ENCODE results near the gene LDHAL6A.
"Not testable (repeated sequence)": the region's sequence is repeated elsewhere in the genome, so short reads cannot be mapped to it uniquely, and the experiment has no call there.

LDHAL6A gene

GRCh38 chr11:18455686-18456372 is at the start of gene LDHAL6A:
Gene LDHAL6A, plus strand, starts transcription at chr11:18455856. Its CDS starts 825 bp downstream, at chr11:18456681.
- no peak for DNase-seq

- DNase-seq, result not testable (repeated sequence)
These were observed 48.3 kb upstream of the LDHAL6A start for GRCh38 chr11:18407400-18407799.

GRCh38 chr11:18408558-18409291 is 46.9 kb upstream of the LDHAL6A start:
- no peak for DNase-seq

DNA sequence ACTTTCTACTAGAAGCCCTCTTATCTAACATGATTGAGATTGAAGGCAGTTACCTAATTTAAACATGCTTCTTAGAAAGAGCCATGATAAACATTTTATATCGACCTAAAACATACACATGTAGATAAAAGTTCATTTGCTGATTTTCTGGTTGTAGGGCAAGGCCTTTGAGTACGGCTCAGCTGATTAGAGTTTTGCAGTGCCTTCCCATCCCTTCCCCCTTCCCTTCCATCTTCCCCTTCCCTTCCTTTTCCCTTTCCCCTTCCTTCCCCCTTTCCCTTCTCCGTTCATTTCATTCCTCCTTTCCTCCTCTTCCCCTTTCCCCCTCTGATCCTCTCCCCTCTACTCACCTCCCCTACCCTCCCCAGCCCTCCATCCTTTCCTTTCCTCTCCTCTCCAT is 39.2 kb upstream of the LDHAL6A start:
- no peak for DNase-seq

DNA sequence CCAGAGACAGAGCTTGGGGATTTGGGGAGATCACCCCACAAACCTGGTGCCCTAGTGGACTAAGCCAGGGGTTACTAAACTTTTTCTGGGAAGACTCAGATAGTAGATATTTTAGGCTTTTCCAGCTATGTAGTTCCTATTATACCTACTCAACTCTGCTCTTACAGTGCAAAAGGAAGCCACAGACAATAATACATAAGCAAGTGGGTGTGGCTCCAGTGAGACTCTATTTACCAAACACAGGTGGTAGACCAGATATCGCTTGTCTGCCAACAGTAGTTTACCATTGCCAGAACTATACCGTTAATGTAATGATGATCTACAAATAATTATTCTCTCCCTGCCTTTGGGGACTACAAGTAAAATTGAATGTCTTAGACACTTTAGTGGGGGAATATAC is 36.6 kb upstream of the LDHAL6A start:
- no peak for DNase-seq

DNA sequence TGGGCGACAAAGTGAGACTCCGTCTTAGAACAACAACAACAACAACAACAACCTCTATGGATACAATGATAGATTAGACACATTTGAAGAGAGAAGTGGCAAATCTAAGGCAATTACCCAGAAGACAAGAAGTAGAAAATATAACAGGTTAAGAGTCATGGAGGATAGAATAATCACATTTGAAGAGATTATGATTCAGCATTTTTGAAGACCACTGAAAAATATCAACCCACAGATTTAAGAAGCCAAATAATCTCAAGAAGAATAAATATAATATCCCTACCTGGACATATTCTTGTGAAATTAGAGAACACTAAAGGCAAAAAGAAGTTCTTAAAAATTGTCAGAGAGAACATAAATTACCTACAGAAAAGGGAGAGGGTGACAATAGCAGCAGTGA is 35.6 kb upstream of the LDHAL6A start:
- DNase-seq, result no peak

DNA sequence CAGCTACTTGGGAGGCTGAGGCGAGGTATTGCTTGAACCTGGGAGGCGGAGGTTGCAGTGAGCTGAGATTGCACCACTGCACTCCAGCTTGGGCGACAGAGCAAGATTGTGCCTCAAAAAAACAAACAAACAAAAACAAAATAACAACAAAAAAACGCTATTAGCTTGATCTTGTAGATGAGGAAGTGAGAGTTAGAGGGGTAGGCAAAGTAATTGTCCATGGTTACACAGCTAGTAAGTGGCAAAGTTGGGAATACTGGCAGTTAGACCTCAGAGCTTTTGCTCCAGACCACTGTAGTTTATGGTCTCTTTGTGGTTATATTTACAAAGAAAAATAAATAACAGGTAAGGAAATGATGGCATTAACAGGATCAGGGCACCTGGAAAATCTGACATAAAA is 28.4 kb upstream of the LDHAL6A start:
- no peak for DNase-seq

GRCh38 chr11:18429332-18429731 is 26.3 kb upstream of the LDHAL6A start:
- no peak for DNase-seq

DNA sequence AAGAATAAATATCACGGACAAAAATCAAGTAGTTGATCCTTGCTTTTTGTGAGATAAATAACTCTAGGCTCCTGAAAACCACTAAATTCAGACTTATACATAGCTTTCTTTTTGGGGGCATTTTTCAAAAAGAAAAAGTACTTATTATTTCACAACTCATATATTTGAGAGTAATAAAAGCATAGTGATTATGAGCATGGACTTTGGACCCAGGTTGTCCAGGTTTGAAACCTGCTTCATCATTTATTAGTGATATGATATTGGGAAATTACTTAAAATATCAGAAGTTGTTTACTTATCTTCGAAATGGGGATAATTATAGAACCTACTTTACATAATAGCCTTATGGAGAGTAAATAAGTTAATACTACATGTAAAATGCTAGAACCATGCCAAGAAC is 17.0 kb upstream of the LDHAL6A start:
- no peak for DNase-seq

- DNase-seq, result no peak
These were observed 6.4 kb upstream of the LDHAL6A start for GRCh38 chr11:18449251-18449650.

GRCh38 chr11:18452927-18453326 is 2.7 kb upstream of the LDHAL6A start:
- no peak for DNase-seq

DNA sequence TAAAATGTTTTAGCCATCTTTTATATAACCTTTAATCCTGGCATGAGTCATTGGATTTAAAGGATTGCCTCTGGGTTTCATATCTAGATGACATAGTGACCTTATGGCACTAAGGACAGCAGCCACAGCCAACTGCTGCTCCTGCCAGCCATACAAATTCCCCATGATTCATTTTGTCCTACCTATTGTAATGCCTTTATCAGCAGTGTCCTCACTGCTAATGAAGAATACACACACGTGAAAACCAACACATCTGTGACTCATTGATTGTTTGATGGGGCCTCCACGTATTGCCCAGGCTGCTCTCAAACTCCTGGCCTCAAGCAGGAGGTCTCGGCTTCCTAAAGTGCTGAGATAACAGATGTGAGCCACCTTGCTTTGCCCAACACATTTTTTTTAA is 1.8 kb downstream of the LDHAL6A start:
- DNase-seq, result no peak

DNA sequence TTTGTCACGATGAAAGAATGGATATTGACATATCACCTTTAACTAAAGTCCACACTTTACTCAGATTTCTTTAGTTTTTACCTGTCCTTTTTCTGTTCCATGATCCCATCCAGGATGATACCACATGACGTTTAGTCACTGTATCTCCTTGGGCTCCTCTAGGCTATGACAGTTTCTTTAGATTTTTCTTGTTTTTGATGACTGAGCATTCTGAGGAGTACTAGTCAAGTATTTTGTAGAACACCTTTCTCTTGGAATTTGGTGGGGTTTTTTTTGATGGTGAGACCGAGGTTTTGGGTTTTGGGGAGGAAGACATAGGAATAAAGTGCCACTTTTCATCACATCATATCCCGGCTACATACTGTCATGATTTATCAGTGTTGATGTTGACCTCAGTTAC is 4.0 kb downstream of the LDHAL6A start:
- DNase-seq, result no peak

GRCh38 chr11:18461909-18462308 is 6.3 kb downstream of the LDHAL6A start:
- DNase-seq, result no peak

GRCh38 chr11:18463439-18463838 is 7.8 kb downstream of the LDHAL6A start:
- no peak for DNase-seq

GRCh38 chr11:18466402-18466801 is 10.7 kb downstream of the LDHAL6A start:
- DNase-seq, result no peak

DNA sequence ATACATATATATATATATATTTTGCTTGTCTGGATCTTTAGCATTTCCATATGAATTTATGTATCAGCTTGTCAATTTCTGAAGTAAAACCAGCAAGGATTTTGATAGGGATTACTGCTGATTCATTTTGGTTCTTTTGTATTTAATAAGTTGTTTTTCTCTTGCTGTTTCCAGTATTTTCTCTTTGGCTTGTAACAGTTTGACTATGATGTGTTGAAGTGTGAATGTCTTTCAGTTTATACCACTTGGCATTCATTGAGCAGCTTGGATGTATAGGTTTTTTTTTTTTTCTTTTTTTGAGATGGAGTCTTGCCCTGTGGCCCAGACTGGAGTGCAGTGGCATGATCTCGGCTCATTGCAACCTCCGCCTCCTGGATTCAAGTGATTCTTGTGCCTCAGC is 12.4 kb downstream of the LDHAL6A start:
- DNase-seq, result no peak

DNA sequence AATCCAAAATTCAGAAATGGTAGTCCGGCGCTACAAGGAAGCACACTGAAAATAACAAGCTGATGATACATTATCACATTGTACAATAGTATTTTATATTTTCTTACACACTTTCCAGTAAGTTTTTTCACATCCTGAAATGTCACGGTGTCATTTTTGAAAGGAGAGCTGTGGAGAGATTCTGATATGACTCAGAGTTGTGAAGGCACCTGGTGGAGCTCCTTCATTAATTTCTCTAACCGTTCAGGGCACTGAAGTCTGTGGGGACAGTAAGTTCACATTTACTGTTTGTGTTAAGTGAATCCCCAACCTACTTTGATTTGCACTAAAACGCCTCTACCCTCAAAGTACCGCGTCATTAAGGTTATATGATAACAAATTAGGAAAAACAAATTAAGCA is 13.3 kb downstream of the LDHAL6A start:
- DNase-seq, result no peak

- no peak for DNase-seq
These were observed 16.3 kb downstream of the LDHAL6A start for GRCh38 chr11:18471995-18472394.

GRCh38 chr11:18472587-18472986 is 16.9 kb downstream of the LDHAL6A start:
- DNase-seq, result no peak

DNA sequence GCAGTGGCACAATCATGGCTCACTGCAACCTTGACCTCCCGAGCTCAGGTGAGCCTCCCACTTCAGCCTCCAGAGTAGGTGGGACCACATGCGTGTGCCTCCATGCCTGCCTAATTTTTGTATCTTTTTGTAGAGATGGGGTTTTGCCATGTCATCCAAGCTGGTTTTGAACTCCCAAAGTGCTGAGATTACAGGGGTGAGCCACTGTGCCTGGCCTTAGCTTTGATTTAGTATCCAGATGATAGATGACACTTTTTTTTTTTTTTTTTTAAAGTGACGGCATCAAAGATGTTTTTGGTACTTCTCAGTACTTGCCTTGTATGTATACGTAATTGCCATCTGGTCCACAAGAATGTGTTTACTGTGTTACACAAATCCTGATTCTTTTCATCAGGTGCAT is 23.4 kb downstream of the LDHAL6A start:
- DNase-seq, result no peak

DNA sequence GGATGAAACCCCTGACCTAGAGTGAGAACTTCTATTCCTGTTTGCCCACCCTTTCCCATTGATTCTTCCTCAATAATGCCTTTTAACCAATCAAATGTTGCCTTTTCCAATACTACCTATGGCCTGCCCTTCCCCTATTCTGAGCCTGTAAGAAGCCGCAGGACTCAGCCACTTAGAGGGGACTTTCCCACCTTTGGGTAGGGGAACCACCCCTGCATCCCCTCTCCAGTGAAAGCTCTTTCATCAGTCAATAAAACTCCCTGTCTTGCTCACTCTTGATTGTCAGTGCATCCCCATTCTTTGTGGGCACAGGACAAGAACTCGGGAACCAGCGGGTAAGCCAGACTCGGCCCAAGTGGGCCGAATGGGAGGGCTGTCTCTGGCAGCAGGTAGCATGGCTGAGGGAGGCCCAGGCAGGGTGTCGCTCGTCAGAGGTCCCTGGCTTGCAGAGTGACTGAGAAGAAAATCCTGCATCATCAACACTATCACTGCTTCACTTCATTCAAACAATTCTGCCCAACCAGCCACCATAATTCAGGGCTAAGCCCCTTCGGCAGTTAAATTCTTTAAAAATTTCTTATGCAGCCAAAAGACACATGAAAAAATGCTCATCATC is 30.4 kb downstream of the LDHAL6A start:
- DNase-seq, result no peak

- no peak for DNase-seq
These were observed 34.7 kb downstream of the LDHAL6A start for GRCh38 chr11:18490319-18490718.
